GM12891 (cell line): ENCODE data around the gene GRK1.

Experiments used
- DNase-seq: peaks from one replicate; pipeline ENCODE4 v3.0.0; 2011; ENCODE audit warnings: low spot score; ENCODE audit not compliant: insufficient read length
- FAIRE-seq: peaks from 2 replicates; lab custom pipeline; 2011; peaks lifted over from hg19 to GRCh38; lab: Jason Lieb, UNC
- PAX5 ChIP-seq: IDR thresholded peaks from 2 replicates; pipeline ENCODE4 v1.6.1; 2011; ENCODE audit warnings: low read length, moderate library complexity, mild to moderate bottlenecking; ENCODE audit not compliant: insufficient read depth, severe bottlenecking
- POLR2A ChIP-seq: IDR thresholded peaks from 2 replicates; pipeline ENCODE4 v1.6.1; 2011; ENCODE audit warnings: low read depth, low read length, control low read depth
- POLR2AphosphoS5 ChIP-seq: IDR thresholded peaks from 2 replicates; pipeline ENCODE4 v1.6.1; 2011; ENCODE audit warnings: low read depth, low read length, control low read depth
- POU2F2 ChIP-seq: IDR thresholded peaks from 2 replicates; pipeline ENCODE4 v1.6.1; 2011; ENCODE audit warnings: low read depth, mild to moderate bottlenecking, control low read depth, low read length, moderate library complexity
- SPI1 ChIP-seq: IDR thresholded peaks from 2 replicates; pipeline ENCODE4 v1.6.1; 2011; ENCODE audit warnings: low read depth, low read length, control low read depth
- TAF1 ChIP-seq: IDR thresholded peaks from 2 replicates; pipeline ENCODE4 v1.6.1; 2011; ENCODE audit warnings: low read depth, low read length, control low read depth

GRK1 gene

DNA sequence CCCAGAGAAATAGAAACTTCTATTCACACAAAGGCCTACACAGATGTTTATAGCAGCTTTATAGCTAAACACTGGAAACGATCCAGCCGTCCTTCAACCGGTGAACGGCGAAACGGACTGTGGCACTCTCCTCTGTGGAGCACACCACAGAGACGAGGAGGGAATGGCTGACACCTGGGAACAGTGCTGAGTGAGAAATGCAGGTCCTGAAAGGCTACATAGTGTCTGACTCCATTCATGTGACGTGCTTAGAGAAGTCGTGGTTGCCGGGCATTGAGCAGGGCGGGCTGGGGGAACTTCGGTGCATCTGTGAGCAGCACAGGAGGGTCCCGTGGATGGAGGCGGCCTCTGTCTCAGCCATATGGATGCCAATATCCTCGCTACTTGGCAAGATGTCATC is 3.1 kb upstream of the GRK1 start:
- FAIRE-seq (no peak), DNase-seq (no peak)
- no peak for TF ChIP-seq POLR2AphosphoS5
- no peak for TF ChIP-seq POLR2A
- TF ChIP-seq TAF1 = no peak
- no peak for TF ChIP-seq SPI1

DNA sequence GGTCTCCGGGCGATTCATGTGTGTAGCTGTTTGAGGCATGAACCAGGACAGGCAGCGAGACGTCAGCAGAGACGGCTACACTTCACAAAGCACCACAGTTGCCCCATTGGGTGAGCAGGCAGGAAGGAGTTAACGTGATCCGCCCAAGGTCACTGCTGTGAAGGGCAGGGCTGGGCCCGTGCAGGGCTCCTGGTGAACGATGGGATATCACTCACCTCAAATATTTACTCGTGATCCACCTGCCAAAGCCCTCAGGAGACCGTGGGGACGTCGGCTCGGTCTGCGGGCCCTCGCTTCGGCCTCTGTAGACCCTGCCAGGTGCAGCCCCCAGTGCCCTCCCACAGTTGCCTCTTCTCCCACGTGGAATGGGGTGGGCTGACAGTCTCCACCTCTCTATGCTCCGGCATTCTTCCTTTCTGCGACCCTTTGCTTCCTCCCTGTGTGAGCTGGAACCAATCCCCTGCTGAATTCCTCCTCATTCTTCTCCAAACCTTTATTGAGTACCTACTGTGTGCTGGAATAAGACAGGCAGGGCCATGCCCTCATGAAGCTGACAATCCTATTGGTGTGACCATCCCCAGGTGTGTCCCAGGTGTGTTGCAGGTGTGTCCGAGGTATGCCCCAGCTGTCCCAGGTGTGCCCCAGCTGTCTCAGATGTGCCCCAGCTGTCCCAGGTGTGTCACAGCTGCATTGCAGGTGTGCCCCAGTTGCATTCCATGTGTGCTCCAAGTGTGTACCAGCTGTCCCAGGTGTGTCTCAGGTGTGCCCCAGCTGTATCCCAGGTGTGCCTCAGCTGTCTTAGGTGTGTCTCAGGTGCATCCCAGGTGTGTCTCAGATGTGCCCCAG is 2.0 kb upstream of the GRK1 start:
- FAIRE-seq (no peak), DNase-seq (no peak)

GRCh38 chr13:113665597-113666328 is 1.3 kb upstream of the GRK1 start:
- no peak for FAIRE-seq
- no peak for DNase-seq
- TF ChIP-seq TAF1 (no peak), PAX5 (no peak), POLR2A (no peak), POU2F2 (no peak), POLR2AphosphoS5 (no peak)

More for the DNA sequence above, 2.0 kb upstream of the GRK1 start:
- TF ChIP-seq PAX5 = no peak
- TF ChIP-seq SPI1 = no peak
- TF ChIP-seq POLR2AphosphoS5 = no peak
- TF ChIP-seq POLR2A = no peak
- TF ChIP-seq POU2F2 = no peak
- no peak for TF ChIP-seq TAF1

- TF ChIP-seq SPI1 (no peak), POLR2A (no peak), TAF1 (no peak), POU2F2 (no peak), PAX5 (no peak), POLR2AphosphoS5 (no peak)
- FAIRE-seq (no peak), DNase-seq (no peak)
These were observed 719 bp upstream of the GRK1 start for GRCh38 chr13:113666329-113666670.

GRCh38 chr13:113667771-113668490 is 912 bp downstream of the GRK1 start:
- TF ChIP-seq TAF1 = no peak
- no peak for TF ChIP-seq POU2F2
- TF ChIP-seq SPI1 = no peak
- TF ChIP-seq PAX5 = no peak
- no peak for TF ChIP-seq POLR2A
- TF ChIP-seq POLR2AphosphoS5 = no peak
- FAIRE-seq (no peak), DNase-seq (no peak)

- DNase-seq (no peak), FAIRE-seq (no peak)
- TF ChIP-seq POLR2AphosphoS5 (no peak), POU2F2 (no peak)
These were observed 1.5 kb downstream of the GRK1 start for GRCh38 chr13:113668491-113668971.

GRCh38 chr13:113669231-113669754 is 2.3 kb downstream of the GRK1 start:
- no peak for FAIRE-seq
- TF ChIP-seq SPI1 = no peak
- TF ChIP-seq POU2F2 = no peak
- TF ChIP-seq POLR2AphosphoS5 = no peak
- TF ChIP-seq POLR2A = no peak
- no peak for TF ChIP-seq PAX5
- no peak for TF ChIP-seq TAF1

DNA sequence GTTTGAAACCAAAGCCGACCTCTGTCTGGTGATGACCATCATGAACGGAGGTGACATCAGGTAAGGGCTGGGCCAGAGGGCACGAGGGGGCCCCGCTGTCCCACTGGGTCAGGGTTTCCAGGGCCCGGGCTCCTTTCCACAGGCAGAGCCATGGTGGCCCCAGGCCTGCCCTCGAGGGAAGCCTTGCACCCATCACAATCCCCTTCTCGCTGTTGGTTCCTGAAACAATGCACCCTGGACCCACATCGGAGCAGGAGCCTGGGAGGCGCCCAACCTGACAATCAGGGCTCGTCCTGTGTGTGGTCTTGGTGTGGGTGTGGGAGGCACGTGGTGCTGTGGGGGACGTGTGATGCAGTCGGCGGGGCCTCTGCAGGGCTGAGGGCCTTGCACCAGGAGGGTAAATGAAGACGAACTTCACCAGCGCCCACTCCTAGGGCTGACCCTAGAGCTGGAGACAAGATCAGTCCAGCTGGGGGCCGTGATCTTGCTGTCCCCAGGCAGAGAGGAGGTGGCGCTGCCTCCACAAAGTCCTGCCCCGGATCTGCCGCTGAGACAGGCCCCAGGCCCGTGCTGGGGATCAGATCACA is 2.8 kb downstream of the GRK1 start:
- no peak for TF ChIP-seq TAF1
- no peak for TF ChIP-seq SPI1
- no peak for TF ChIP-seq POLR2A
- no peak for TF ChIP-seq POU2F2
- no peak for TF ChIP-seq POLR2AphosphoS5
- TF ChIP-seq PAX5 = no peak
- FAIRE-seq = no peak
- DNase-seq = no peak

More at GRCh38 chr13:113669231-113669754, 2.3 kb downstream of the GRK1 start:
- no peak for DNase-seq
